ENCODE measurements around the gene SNORC.

SNORC gene

GRCh38 chr2:232910376-232910775 lies 40.3 kb downstream of the SNORC start:
- Histone ChIP-seq H3K27me3 (ENCODE audit: control insufficient read depth in 3 of 3, insufficient read depth in 3 of 3, low read depth in 1 of 3, low read length in 3 of 3) (no peaks in the 10 kb centered on the region), H3K27ac (replicated peaks; ENCODE audit: low read length) (no peak overlapping the region), H2BK120ac (ENCODE audit: low read depth, low read length) (no peak overlapping the region), H3K4me1 (ENCODE audit: control insufficient read depth in 2 of 2, insufficient read depth in 1 of 2, low read depth in 1 of 2, low read length in 2 of 2) (peaks cover 0 to 4% of the 10 kb centered on the region in 2 donors), H3K23ac (ENCODE audit: low read depth, low read length, poor library complexity) (no peak overlapping the region), H4K8ac (ENCODE audit: low read depth, low read length) (no peak overlapping the region), H2AK5ac (ENCODE audit: low read depth, low read length) (no peak overlapping the region), H2AFZ (ENCODE audit: low read length) (no peak overlapping the region), H3K9me3 (replicated peaks in 1 of 2; ENCODE audit: control insufficient read depth in 2 of 2, insufficient read depth in 1 of 2, low read depth in 1 of 2, low read length in 2 of 2) (peaks cover 4 to 8% of the 10 kb centered on the region in 2 donors), H4K91ac (ENCODE audit: low read depth, low read length, poor library complexity) (no peak overlapping the region), H3K4me3 (ENCODE audit: low read length in 2 of 2) (no peak overlapping the region), H2BK12ac (ENCODE audit: low read length) (no peak overlapping the region), H2BK15ac (ENCODE audit: low read length) (no peak overlapping the region), H2BK5ac (ENCODE audit: low read length) (no peak overlapping the region), H3K79me1 (ENCODE audit: low read depth, low read length) (no peaks in the 10 kb centered on the region), H3K14ac (ENCODE audit: low read length) (no peak overlapping the region), H3K36me3 (replicated peaks in 1 of 2; ENCODE audit: control insufficient read depth in 2 of 2, insufficient read depth in 2 of 2, low read length in 2 of 2) (no peaks in the 10 kb centered on the region), H3K4ac (ENCODE audit: low read length) (no peak overlapping the region), H3K18ac (ENCODE audit: low read length) (no peak overlapping the region), H3K9ac (ENCODE audit: low read depth, low read length, poor library complexity) (no peak overlapping the region), H3K4me2 (ENCODE audit: insufficient read depth, low read length, poor library complexity, severe bottlenecking) (no peak overlapping the region)
- WGBS, 2 donors (ENCODE audit: extremely low coverage in 2 of 2, insufficient read length in 2 of 2, insufficient replicate concordance in 1 of 2), result no CpG with 5 or more reads among the region's 6 CpGs
- DNase-seq (ENCODE audit: low spot score), result no peak

DNA sequence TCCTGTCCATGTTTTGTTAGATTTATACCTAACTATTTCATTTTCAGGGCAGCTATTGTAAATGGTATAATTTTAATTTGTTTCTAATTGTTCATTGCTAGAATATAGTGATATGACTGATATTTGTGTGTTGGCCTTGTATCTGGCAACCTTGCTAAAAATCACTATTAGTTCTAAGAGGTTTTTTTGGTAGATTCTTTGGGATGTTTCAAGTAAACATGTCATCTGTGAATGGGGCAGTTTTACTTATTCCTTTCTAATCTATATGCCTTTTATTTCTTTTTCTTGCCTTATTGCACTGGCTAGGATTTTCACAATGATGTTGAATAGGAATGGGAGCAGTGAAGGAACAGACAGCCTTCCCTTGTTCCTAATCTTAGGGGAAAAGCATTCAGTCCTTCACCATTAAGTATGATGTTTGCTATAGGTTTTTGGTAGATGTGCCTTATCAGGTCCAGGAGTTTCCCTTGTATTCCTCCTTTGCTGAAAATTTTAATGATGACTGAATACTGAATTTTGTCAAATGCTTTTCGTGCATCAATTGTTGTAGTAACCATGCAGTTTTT lies 41.7 kb downstream of the SNORC start:
- no peak overlapping the region for H3K18ac ChIP-seq (ENCODE audit: low read length)
- WGBS, 2 donors (ENCODE audit: extremely low coverage in 2 of 2, insufficient read length in 2 of 2, insufficient replicate concordance in 1 of 2), result no CpG with 5 or more reads among the region's 1 CpG
- no peak overlapping the region for H2AFZ ChIP-seq (ENCODE audit: low read length)
- H2BK15ac ChIP-seq (ENCODE audit: low read length), result no peak overlapping the region
- no peak overlapping the region for H2BK5ac ChIP-seq (ENCODE audit: low read length)
- H3K4me3 ChIP-seq (ENCODE audit: low read length in 2 of 2), result no peak overlapping the region
- no peak overlapping the region for H3K14ac ChIP-seq (ENCODE audit: low read length)
- H3K4ac ChIP-seq (ENCODE audit: low read length), result no peak overlapping the region
- H3K36me3 ChIP-seq (replicated peaks in 1 of 2; ENCODE audit: control insufficient read depth in 2 of 2, insufficient read depth in 2 of 2, low read length in 2 of 2), result no peaks in the 10 kb centered on the region
- peaks cover 0 to 4% of the 10 kb centered on the region in 2 donors for H3K4me1 ChIP-seq (ENCODE audit: control insufficient read depth in 2 of 2, insufficient read depth in 1 of 2, low read depth in 1 of 2, low read length in 2 of 2)
- H4K8ac ChIP-seq (ENCODE audit: low read depth, low read length), result no peak overlapping the region
- no peaks in the 10 kb centered on the region for H3K27me3 ChIP-seq (ENCODE audit: control insufficient read depth in 3 of 3, insufficient read depth in 3 of 3, low read depth in 1 of 3, low read length in 3 of 3)
- H4K91ac ChIP-seq (ENCODE audit: low read depth, low read length, poor library complexity), result no peak overlapping the region
- no peak overlapping the region for H2AK5ac ChIP-seq (ENCODE audit: low read depth, low read length)
- no peak overlapping the region for H2BK12ac ChIP-seq (ENCODE audit: low read length)
- H3K79me1 ChIP-seq (ENCODE audit: low read depth, low read length), result no peaks in the 10 kb centered on the region
- H3K9ac ChIP-seq (ENCODE audit: low read depth, low read length, poor library complexity), result no peak overlapping the region
- no peak overlapping the region for H3K27ac ChIP-seq (replicated peaks; ENCODE audit: low read length)
- peaks cover 4 to 8% of the 10 kb centered on the region in 2 donors for H3K9me3 ChIP-seq (replicated peaks in 1 of 2; ENCODE audit: control insufficient read depth in 2 of 2, insufficient read depth in 1 of 2, low read depth in 1 of 2, low read length in 2 of 2)
- no peak overlapping the region for H3K4me2 ChIP-seq (ENCODE audit: insufficient read depth, low read length, poor library complexity, severe bottlenecking)
- H3K23ac ChIP-seq (ENCODE audit: low read depth, low read length, poor library complexity), result no peak overlapping the region
- H2BK120ac ChIP-seq (ENCODE audit: low read depth, low read length), result no peak overlapping the region
- no peak for DNase-seq (ENCODE audit: low spot score)

DNA sequence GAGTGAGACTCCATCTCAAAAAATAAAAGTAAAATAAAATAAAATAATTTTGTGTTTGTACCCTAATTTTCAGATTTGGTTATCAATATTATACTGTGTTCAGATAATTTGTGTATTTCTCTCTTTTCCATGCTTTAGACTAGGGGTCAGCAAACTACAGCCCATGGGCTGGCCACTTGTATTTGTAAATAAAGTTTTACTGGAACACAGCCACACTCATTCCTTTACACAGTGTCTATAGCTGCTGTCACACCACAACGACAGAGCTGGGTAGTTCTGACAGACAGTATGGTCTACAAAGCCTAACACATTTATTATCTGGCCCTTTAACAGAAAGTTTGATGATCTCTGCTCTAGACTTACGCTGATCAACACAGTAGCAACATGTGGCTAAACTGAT lies 43.8 kb downstream of the SNORC start:
- Histone ChIP-seq H2BK15ac (ENCODE audit: low read length) (no peak overlapping the region), H2BK5ac (ENCODE audit: low read length) (no peak overlapping the region), H3K9me3 (replicated peaks in 1 of 2; ENCODE audit: control insufficient read depth in 2 of 2, insufficient read depth in 1 of 2, low read depth in 1 of 2, low read length in 2 of 2) (peaks cover 4 to 8% of the 10 kb centered on the region in 2 donors), H3K18ac (ENCODE audit: low read length) (no peak overlapping the region), H3K4me2 (ENCODE audit: insufficient read depth, low read length, poor library complexity, severe bottlenecking) (no peak overlapping the region), H3K4me3 (ENCODE audit: low read length in 2 of 2) (no peak overlapping the region), H4K8ac (ENCODE audit: low read depth, low read length) (no peak overlapping the region), H2BK120ac (ENCODE audit: low read depth, low read length) (no peak overlapping the region), H3K4ac (ENCODE audit: low read length) (no peak overlapping the region), H3K27ac (replicated peaks; ENCODE audit: low read length) (no peak overlapping the region), H3K27me3 (ENCODE audit: control insufficient read depth in 3 of 3, insufficient read depth in 3 of 3, low read depth in 1 of 3, low read length in 3 of 3) (no peaks in the 10 kb centered on the region), H3K36me3 (replicated peaks in 1 of 2; ENCODE audit: control insufficient read depth in 2 of 2, insufficient read depth in 2 of 2, low read length in 2 of 2) (no peaks in the 10 kb centered on the region), H2BK12ac (ENCODE audit: low read length) (no peak overlapping the region), H2AK5ac (ENCODE audit: low read depth, low read length) (no peak overlapping the region), H4K91ac (ENCODE audit: low read depth, low read length, poor library complexity) (no peak overlapping the region), H3K14ac (ENCODE audit: low read length) (no peak overlapping the region), H3K79me1 (ENCODE audit: low read depth, low read length) (no peaks in the 10 kb centered on the region), H2AFZ (ENCODE audit: low read length) (no peak overlapping the region), H3K9ac (ENCODE audit: low read depth, low read length, poor library complexity) (no peak overlapping the region), H3K23ac (ENCODE audit: low read depth, low read length, poor library complexity) (no peak overlapping the region), H3K4me1 (ENCODE audit: control insufficient read depth in 2 of 2, insufficient read depth in 1 of 2, low read depth in 1 of 2, low read length in 2 of 2) (no peaks in the 10 kb centered on the region)
- no CpG with 5 or more reads among the region's 2 CpGs for WGBS, 2 donors (ENCODE audit: extremely low coverage in 2 of 2, insufficient read length in 2 of 2, insufficient replicate concordance in 1 of 2)
- no peak for DNase-seq (ENCODE audit: low spot score)

DNA sequence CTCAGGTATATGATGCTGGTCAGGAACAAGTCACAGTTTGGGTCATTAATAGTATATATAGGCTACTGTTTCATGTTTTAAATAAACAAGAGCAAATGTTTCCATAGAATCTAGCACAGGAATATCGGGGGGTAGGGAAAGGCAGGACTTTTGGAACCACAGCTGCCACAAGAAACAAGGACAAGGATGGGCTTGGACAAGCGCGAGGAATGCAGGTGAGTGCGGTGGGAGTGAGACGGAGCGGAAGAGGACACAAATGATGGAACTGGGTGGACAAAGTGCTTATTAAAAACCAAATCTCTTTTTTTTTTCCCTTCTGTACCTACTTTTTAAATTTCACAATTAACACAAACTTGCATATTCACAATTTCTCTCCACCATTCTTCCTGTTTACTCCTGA lies 49.1 kb downstream of the SNORC start:
- Histone ChIP-seq H2BK15ac (ENCODE audit: low read length) (no peak overlapping the region), H3K36me3 (replicated peaks in 1 of 2; ENCODE audit: control insufficient read depth in 2 of 2, insufficient read depth in 2 of 2, low read length in 2 of 2) (no peaks in the 10 kb centered on the region), H2AK5ac (ENCODE audit: low read depth, low read length) (no peak overlapping the region), H3K4ac (ENCODE audit: low read length) (no peak overlapping the region), H2AFZ (ENCODE audit: low read length) (no peak overlapping the region), H3K27ac (replicated peaks; ENCODE audit: low read length) (no peak overlapping the region), H4K91ac (ENCODE audit: low read depth, low read length, poor library complexity) (no peak overlapping the region), H3K79me1 (ENCODE audit: low read depth, low read length) (no peaks in the 10 kb centered on the region), H3K4me3 (ENCODE audit: low read length in 2 of 2) (no peak overlapping the region), H3K14ac (ENCODE audit: low read length) (no peak overlapping the region), H3K9ac (ENCODE audit: low read depth, low read length, poor library complexity) (no peak overlapping the region), H3K23ac (ENCODE audit: low read depth, low read length, poor library complexity) (no peak overlapping the region), H3K27me3 (ENCODE audit: control insufficient read depth in 3 of 3, insufficient read depth in 3 of 3, low read depth in 1 of 3, low read length in 3 of 3) (peaks cover 0 to 14% (median 0%) of the 10 kb centered on the region in 3 experiments), H3K9me3 (replicated peaks in 1 of 2; ENCODE audit: control insufficient read depth in 2 of 2, insufficient read depth in 1 of 2, low read depth in 1 of 2, low read length in 2 of 2) (peaks cover 0 to 3% of the 10 kb centered on the region in 2 donors), H2BK120ac (ENCODE audit: low read depth, low read length) (no peak overlapping the region), H4K8ac (ENCODE audit: low read depth, low read length) (no peak overlapping the region), H3K4me1 (ENCODE audit: control insufficient read depth in 2 of 2, insufficient read depth in 1 of 2, low read depth in 1 of 2, low read length in 2 of 2) (no peaks in the 10 kb centered on the region), H3K4me2 (ENCODE audit: insufficient read depth, low read length, poor library complexity, severe bottlenecking) (no peak overlapping the region), H2BK5ac (ENCODE audit: low read length) (no peak overlapping the region), H2BK12ac (ENCODE audit: low read length) (no peak overlapping the region), H3K18ac (ENCODE audit: low read length) (no peak overlapping the region)
- WGBS, 2 donors (ENCODE audit: extremely low coverage in 2 of 2, insufficient read length in 2 of 2, insufficient replicate concordance in 1 of 2), result no CpG with 5 or more reads among the region's 6 CpGs
- DNase-seq (ENCODE audit: low spot score), result no peak

All from neuronal stem cell (in vitro differentiated cells).